Activated CD8-positive, alpha-beta memory T cell treated with anti-CD3 and anti-CD28 coated beads, Interleukin-2, amount 10 ng/mL, durations not matched to agents 7 days and 5 days (primary cell): ENCODE data around the gene PILRA. TPM values are rescaled to one million over a fixed set of nuclear protein-coding genes. Genes with fewer than 3 reads are reported as not detected.
"Not testable (repeated sequence)": the region's sequence is repeated elsewhere in the genome, so short reads cannot be mapped to it uniquely, and the experiment has no call there.

ENCODE experiments used
- ATAC-seq: fragments of 150-1000 bp; cut with Tn5 transposase; one replicate; pipeline ENCODE4 v1.10.0; 2021; ENCODE audit warnings: moderate library complexity
- CTCF ChIA-PET: fragments of 350-600 bp; sonication (Branson Sonifier 250); formaldehyde crosslinking; loops from one replicate; lab custom pipeline; 2021; ENCODE audit warnings: antibody characterized with exemption; lab: Charles Lee
- DNase-seq: peaks from one replicate; pipeline ENCODE4 v3.0.0-alpha.2; 2020
- H3K27ac Mint-ChIP-seq: one replicate; pipeline ENCODE4 v1.8.0; 2021; ENCODE audit warnings: mild to moderate bottlenecking, mixed read lengths
- H3K27me3 Mint-ChIP-seq: one replicate; pipeline ENCODE4 v1.8.0; 2021; ENCODE audit warnings: mixed read lengths
- H3K36me3 Mint-ChIP-seq: one replicate; pipeline ENCODE4 v1.8.0; 2021; ENCODE audit warnings: mild to moderate bottlenecking, mixed read lengths
- H3K4me1 Mint-ChIP-seq: one replicate; pipeline ENCODE4 v1.8.0; 2021; ENCODE audit warnings: mixed read lengths
- H3K4me3 Mint-ChIP-seq: one replicate; pipeline ENCODE4 v1.8.0; 2021; ENCODE audit warnings: mild to moderate bottlenecking, moderate library complexity, mixed read lengths
- H3K9me3 Mint-ChIP-seq: one replicate; pipeline ENCODE4 v1.8.0; 2022; ENCODE audit warnings: low read depth, mixed read lengths
- total RNA-seq, 2 experiments: library from RNA; stranded (reverse); gene quantifications; one replicate each; pipeline ENCODE4 v1.2.3, GENCODE V29; 2021

The PILRA gene
- 1 to 10 TPM; 1.3 to 3.4 TPM for total RNA-seq

- Mint-ChIP-seq H3K9me3 (no peaks in the 10 kb centered on the region), H3K27me3 (no peaks in the 10 kb centered on the region), H3K4me3 (no peak within 1 kb of the TSS), H3K4me1 (peaks cover 38% of the 10 kb centered on the region), H3K36me3 (peaks cover 1% of the 10 kb centered on the region), H3K27ac (peak within 1 kb of the TSS; percentile 88)
- no peak for DNase-seq
- no peak for ATAC-seq
- CTCF ChIA-PET, result interaction anchor here (1.5 to 3.1 kb wide), 3 partner anchors 34 to 81 kb away, joined by 3 to 17 read pairs (median 7); no protein-coding TSS in a partner anchor
These were observed at the start of gene PILRA for GRCh38 chr7:100373261-100373831. Gene PILRA (plus strand): TSS chr7:100373487. CDS start chr7:100373657, 170 bp downstream.

GRCh38 chr7:100324194-100324593, 49.1 kb upstream of the PILRA start:
- H3K9me3 Mint-ChIP-seq, H3K4me1 Mint-ChIP-seq, DNase-seq, ATAC-seq, CTCF ChIA-PET, H3K27me3 Mint-ChIP-seq, H3K4me3 Mint-ChIP-seq: not testable (repeated sequence)
- Mint-ChIP-seq H3K27ac (peak overlapping the region; percentile 52), H3K36me3 (peaks cover 31% of the 10 kb centered on the region)

- H3K4me1 Mint-ChIP-seq, H3K27ac Mint-ChIP-seq, H3K27me3 Mint-ChIP-seq, CTCF ChIA-PET, H3K9me3 Mint-ChIP-seq, H3K4me3 Mint-ChIP-seq, ATAC-seq, DNase-seq: not testable (repeated sequence)
- H3K36me3 Mint-ChIP-seq, result peaks cover 28% of the 10 kb centered on the region
These were observed 47.6 kb upstream of the PILRA start for GRCh38 chr7:100325671-100326070.

- ATAC-seq, H3K27ac Mint-ChIP-seq, H3K4me1 Mint-ChIP-seq, H3K27me3 Mint-ChIP-seq, CTCF ChIA-PET, H3K4me3 Mint-ChIP-seq, DNase-seq, H3K9me3 Mint-ChIP-seq: not testable (repeated sequence)
- peaks cover 27% of the 10 kb centered on the region for H3K36me3 Mint-ChIP-seq
These were observed 46.4 kb upstream of the PILRA start for GRCh38 chr7:100326914-100327313.

GRCh38 chr7:100335566-100336466, 37.5 kb upstream of the PILRA start:
- CTCF ChIA-PET, result interaction anchor here (1.4 kb wide), 1 partner anchor 9 kb away, joined by 5 read pairs; no protein-coding TSS in a partner anchor
- H3K4me1 Mint-ChIP-seq, result peaks cover 29% of the 10 kb centered on the region
- ATAC-seq (peak; percentile 95), DNase-seq (peak; percentile 94)
- H3K27me3 Mint-ChIP-seq, H3K9me3 Mint-ChIP-seq: not testable (repeated sequence)
- peaks cover 17% of the 10 kb centered on the region for H3K36me3 Mint-ChIP-seq
- peak overlapping the region; percentile 95 for H3K27ac Mint-ChIP-seq
- H3K4me3 Mint-ChIP-seq, result peak overlapping the region; percentile 98

GRCh38 chr7:100338083-100338696, 35.1 kb upstream of the PILRA start:
- DNase-seq, H3K4me3 Mint-ChIP-seq, H3K27me3 Mint-ChIP-seq, H3K9me3 Mint-ChIP-seq, ATAC-seq, CTCF ChIA-PET: not testable (repeated sequence)
- Mint-ChIP-seq H3K36me3 (peaks cover 32% of the 10 kb centered on the region), H3K27ac (peak overlapping the region; percentile 47), H3K4me1 (peaks cover 41% of the 10 kb centered on the region)

GRCh38 chr7:100341286-100341685, 32.0 kb upstream of the PILRA start:
- ATAC-seq, H3K9me3 Mint-ChIP-seq, H3K4me3 Mint-ChIP-seq, H3K27me3 Mint-ChIP-seq, CTCF ChIA-PET, DNase-seq: not testable (repeated sequence)
- Mint-ChIP-seq H3K4me1 (peaks cover 54% of the 10 kb centered on the region), H3K27ac (peak overlapping the region; percentile 5), H3K36me3 (peaks cover 42% of the 10 kb centered on the region)

- no peaks in the 10 kb centered on the region for H3K9me3 Mint-ChIP-seq
- H3K4me3 Mint-ChIP-seq, result no peak overlapping the region
- CTCF ChIA-PET, result interaction anchor here (0.6 kb wide), 1 partner anchor 45 kb away, joined by 3 read pairs; no protein-coding TSS in a partner anchor
- ATAC-seq, result no peak
- H3K27ac Mint-ChIP-seq, result no peak overlapping the region
- H3K36me3 Mint-ChIP-seq, result peaks cover 50% of the 10 kb centered on the region
- peak; percentile 35 for DNase-seq
- H3K4me1 Mint-ChIP-seq, result peaks cover 48% of the 10 kb centered on the region
- no peaks in the 10 kb centered on the region for H3K27me3 Mint-ChIP-seq
These were observed 30.5 kb upstream of the PILRA start for GRCh38 chr7:100342765-100343164.

GRCh38 chr7:100344124-100344559, 29.1 kb upstream of the PILRA start:
- peak overlapping the region; percentile 97 for H3K27ac Mint-ChIP-seq
- not testable (repeated sequence) for H3K27me3 Mint-ChIP-seq, H3K9me3 Mint-ChIP-seq, DNase-seq
- ATAC-seq, result peak; percentile 5
- peak overlapping the region; percentile 71 for H3K4me3 Mint-ChIP-seq
- H3K4me1 Mint-ChIP-seq, result peaks cover 41% of the 10 kb centered on the region
- peaks cover 50% of the 10 kb centered on the region for H3K36me3 Mint-ChIP-seq
- CTCF ChIA-PET, result interaction anchor here (1.3 to 4.8 kb wide), 8 partner anchors 9 to 212 kb away, joined by 3 to 22 read pairs (median 6); partner anchors contain the start of genes LAMTOR4, MEPCE and ZCWPW1

- H3K27ac Mint-ChIP-seq, result peak overlapping the region; percentile 97
- CTCF ChIA-PET, result interaction anchor here (0.6 to 4.8 kb wide), 11 partner anchors 9 to 314 kb away, joined by 3 to 22 read pairs (median 5); partner anchors contain the start of genes LAMTOR4, MEPCE, PVRIG and ZCWPW1
- not testable (repeated sequence) for H3K27me3 Mint-ChIP-seq, H3K9me3 Mint-ChIP-seq
- ATAC-seq (peak; percentile 92), DNase-seq (peak; percentile 92)
- peaks cover 51% of the 10 kb centered on the region for H3K36me3 Mint-ChIP-seq
- H3K4me1 Mint-ChIP-seq, result peaks cover 41% of the 10 kb centered on the region
- H3K4me3 Mint-ChIP-seq, result peak overlapping the region; percentile 71
These were observed 28.6 kb upstream of the PILRA start for GRCh38 chr7:100344560-100345287.

GRCh38 chr7:100345288-100345672, 28.0 kb upstream of the PILRA start:
- Mint-ChIP-seq H3K4me1 (peaks cover 44% of the 10 kb centered on the region), H3K27ac (peak overlapping the region; percentile 97), H3K4me3 (peak overlapping the region; percentile 71), H3K36me3 (peaks cover 54% of the 10 kb centered on the region)
- DNase-seq, result peak; percentile 86
- not testable (repeated sequence) for H3K9me3 Mint-ChIP-seq, H3K27me3 Mint-ChIP-seq
- CTCF ChIA-PET, result interaction anchor here (0.6 to 4.8 kb wide), 11 partner anchors 10 to 315 kb away, joined by 3 to 22 read pairs (median 5); partner anchors contain the start of genes LAMTOR4, MEPCE, PVRIG and ZCWPW1
- ATAC-seq, result peak; percentile 48

- H3K36me3 Mint-ChIP-seq, result peaks cover 59% of the 10 kb centered on the region
- CTCF ChIA-PET, result interaction anchor here (0.9 to 4.8 kb wide), 6 partner anchors 28 to 215 kb away, joined by 3 to 22 read pairs (median 4); partner anchors contain the start of gene ZCWPW1
- H3K4me3 Mint-ChIP-seq, result no peak overlapping the region
- ATAC-seq, result no peak
- peaks cover 54% of the 10 kb centered on the region for H3K4me1 Mint-ChIP-seq
- H3K27ac Mint-ChIP-seq, result peak overlapping the region; percentile 50
- no peaks in the 10 kb centered on the region for H3K9me3 Mint-ChIP-seq
- DNase-seq, result no peak
- H3K27me3 Mint-ChIP-seq, result no peaks in the 10 kb centered on the region
These were observed 26.4 kb upstream of the PILRA start for GRCh38 chr7:100346921-100347320.
